Neural progenitor cell (in vitro differentiated cells): ENCODE data around the gene MRM2. TPM values are rescaled to one million over a fixed set of nuclear protein-coding genes. Genes with fewer than 3 reads are reported as not detected.
A peak's percentile ranks its signal among the peaks of the same experiment; 100 is the strongest.

Source experiments
- DNase-seq: peaks from one replicate; pipeline ENCODE4 v3.0.0-alpha.2; 2016; ENCODE audit warnings: low spot score
- H2AFZ ChIP-seq: fragments of 200-600 bp; sonication (generic); replicated peaks from 2 replicates; pipeline ENCODE4 v1.6.1; 2016; ENCODE audit warnings: antibody characterized with exemption
- H3F3A ChIP-seq: fragments of 200-600 bp; sonication (generic); 2 replicates; pipeline ENCODE4 v1.6.1; 2016; ENCODE audit warnings: antibody characterized with exemption, low read depth
- H3K27ac ChIP-seq: fragments of 200-600 bp; sonication (generic); 2 replicates; pipeline ENCODE4 v1.5.1; 2016; ENCODE audit warnings: mild to moderate bottlenecking
- H3K27me3 ChIP-seq: fragments of 200-600 bp; sonication (generic); 2 replicates; pipeline ENCODE4 v1.6.1; 2016; ENCODE audit warnings: mild to moderate bottlenecking, moderate library complexity
- H3K36me3 ChIP-seq: fragments of 200-600 bp; sonication (generic); 2 replicates; pipeline ENCODE4 v1.5.1; 2016
- H3K4me1 ChIP-seq: fragments of 200-600 bp; sonication (generic); 2 replicates; pipeline ENCODE4 v1.6.1; 2016; ENCODE audit warnings: mixed run types
- H3K4me2 ChIP-seq: fragments of 200-600 bp; sonication (generic); 2 replicates; pipeline ENCODE4 v1.6.1; 2016
- H3K4me3 ChIP-seq: fragments of 200-600 bp; sonication (generic); 2 replicates; pipeline ENCODE4 v1.5.1; 2016
- H3K79me2 ChIP-seq: fragments of 200-600 bp; sonication (generic); 2 replicates; pipeline ENCODE4 v1.6.1; 2016; ENCODE audit warnings: low read depth
- H3K9ac ChIP-seq: fragments of 200-600 bp; sonication (generic); 2 replicates; pipeline ENCODE4 v1.6.1; 2016
- H3K9me3 ChIP-seq: fragments of 200-600 bp; sonication (generic); 2 replicates; pipeline ENCODE4 v1.5.1; 2016; ENCODE audit warnings: low read depth
- H4K20me1 ChIP-seq: fragments of 200-600 bp; sonication (generic); 2 replicates; pipeline ENCODE4 v1.6.1; 2016; ENCODE audit warnings: low read depth
- H3K27ac Mint-ChIP-seq: 3 replicates; pipeline ENCODE4 v1.8.0; 2021; ENCODE audit warnings: mixed read lengths
- H3K27me3 Mint-ChIP-seq: 2 replicates; pipeline ENCODE4 v1.8.0; 2022; ENCODE audit warnings: low read depth, mild to moderate bottlenecking, inconsistent platforms, moderate library complexity, mixed read lengths; ENCODE audit not compliant: insufficient read depth
- H3K36me3 Mint-ChIP-seq: 3 replicates; pipeline ENCODE4 v1.8.0; 2021; ENCODE audit warnings: mixed read lengths
- H3K4me1 Mint-ChIP-seq: 3 replicates; pipeline ENCODE4 v1.8.0; 2021; ENCODE audit warnings: mixed read lengths
- H3K4me3 Mint-ChIP-seq: 3 replicates; pipeline ENCODE4 v1.8.0; 2021; ENCODE audit warnings: mild to moderate bottlenecking, moderate library complexity, mixed read lengths
- H3K9me3 Mint-ChIP-seq: 3 replicates; pipeline ENCODE4 v1.8.0; 2020; ENCODE audit warnings: mixed read lengths
- EZH2 ChIP-seq: fragments of 200-600 bp; sonication (generic); IDR thresholded peaks from 2 replicates; pipeline ENCODE4 v1.6.1; 2017; ENCODE audit warnings: antibody characterized with exemption, mild to moderate bottlenecking, moderate library complexity
- EZH2phosphoT487 ChIP-seq: fragments of 200-600 bp; sonication (generic); IDR thresholded peaks from 2 replicates; pipeline ENCODE4 v1.6.1; 2017; ENCODE audit warnings: antibody characterized with exemption
- total RNA-seq: library from RNA; depleted of rRNA; stranded (reverse); fragments of >200 nt; gene quantifications from 2 replicates; pipeline ENCODE4 v1.2.3, GENCODE V29; 2015; ENCODE audit warnings: low replicate concordance
- TF ChIP-seq, protein P1 (sequence below): fragments of 200-600 bp; sonication (generic); IDR thresholded peaks from 2 replicates; pipeline ENCODE4 v1.5.1; 2017; ENCODE audit warnings: antibody characterized with exemption, mild to moderate bottlenecking

Gene MRM2
- total RNA-seq, 1 donor from 2014 or later: 34.3 TPM

DNA sequence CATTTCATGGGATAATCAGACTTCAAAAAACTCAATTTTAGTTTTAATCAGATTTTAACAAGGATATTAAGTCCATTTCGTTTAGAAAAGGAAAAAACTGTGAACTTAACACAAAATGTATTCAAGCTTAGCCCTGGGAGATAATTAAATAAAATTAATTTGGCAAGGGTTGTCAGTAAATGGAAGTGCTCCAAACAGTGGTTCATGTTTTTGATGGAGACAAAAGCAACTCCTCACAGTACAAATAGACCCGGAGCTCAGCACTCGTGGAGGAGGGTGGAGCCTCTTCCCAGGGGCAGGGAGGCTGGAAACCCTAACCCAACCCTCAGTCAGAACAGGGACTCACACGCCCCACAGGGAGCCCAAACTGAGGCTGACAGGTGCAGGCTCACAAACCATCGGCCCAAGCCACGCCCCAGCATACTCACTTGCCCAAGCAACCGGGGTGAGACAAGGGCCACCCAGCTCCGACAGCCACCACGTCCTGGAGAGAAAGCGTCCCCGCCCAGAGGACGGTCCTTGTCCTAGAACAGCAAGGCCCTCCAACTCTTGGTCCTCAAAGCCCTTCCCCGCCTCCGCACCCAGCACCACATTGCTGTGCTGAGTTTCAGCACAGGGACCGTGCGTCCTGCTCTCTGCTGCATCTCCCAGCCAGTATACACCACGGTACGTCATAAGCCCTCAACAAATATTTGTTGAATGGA lies 49.0 kb downstream of the MRM2 start:
- no peak overlapping the region for H2AFZ ChIP-seq
- H3F3A ChIP-seq: no peaks in the 10 kb centered on the region
- Mint-ChIP-seq H3K9me3 (peaks cover 22% of the 10 kb centered on the region), H3K36me3 (peaks cover 54% of the 10 kb centered on the region), H3K4me3 (no peak overlapping the region), H3K27me3 (no peaks in the 10 kb centered on the region), H3K4me1 (peaks cover 3% of the 10 kb centered on the region), H3K27ac (no peak overlapping the region)
- H3K4me2 ChIP-seq: no peak overlapping the region
- H3K4me1 ChIP-seq: peaks cover 10% of the 10 kb centered on the region
- H3K9me3 ChIP-seq: no peaks in the 10 kb centered on the region
- DNase-seq: peak; percentile 22
- TF ChIP-seq, protein P1, sequence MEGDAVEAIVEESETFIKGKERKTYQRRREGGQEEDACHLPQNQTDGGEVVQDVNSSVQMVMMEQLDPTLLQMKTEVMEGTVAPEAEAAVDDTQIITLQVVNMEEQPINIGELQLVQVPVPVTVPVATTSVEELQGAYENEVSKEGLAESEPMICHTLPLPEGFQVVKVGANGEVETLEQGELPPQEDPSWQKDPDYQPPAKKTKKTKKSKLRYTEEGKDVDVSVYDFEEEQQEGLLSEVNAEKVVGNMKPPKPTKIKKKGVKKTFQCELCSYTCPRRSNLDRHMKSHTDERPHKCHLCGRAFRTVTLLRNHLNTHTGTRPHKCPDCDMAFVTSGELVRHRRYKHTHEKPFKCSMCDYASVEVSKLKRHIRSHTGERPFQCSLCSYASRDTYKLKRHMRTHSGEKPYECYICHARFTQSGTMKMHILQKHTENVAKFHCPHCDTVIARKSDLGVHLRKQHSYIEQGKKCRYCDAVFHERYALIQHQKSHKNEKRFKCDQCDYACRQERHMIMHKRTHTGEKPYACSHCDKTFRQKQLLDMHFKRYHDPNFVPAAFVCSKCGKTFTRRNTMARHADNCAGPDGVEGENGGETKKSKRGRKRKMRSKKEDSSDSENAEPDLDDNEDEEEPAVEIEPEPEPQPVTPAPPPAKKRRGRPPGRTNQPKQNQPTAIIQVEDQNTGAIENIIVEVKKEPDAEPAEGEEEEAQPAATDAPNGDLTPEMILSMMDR: no peak
- TF ChIP-seq EZH2phosphoT487 (no peak), EZH2 (no peak)
- peaks cover 24% of the 10 kb centered on the region for H3K79me2 ChIP-seq
- H3K27ac ChIP-seq: no peak overlapping the region
- no peak overlapping the region for H3K9ac ChIP-seq
- no peak overlapping the region for H3K4me3 ChIP-seq
- H4K20me1 ChIP-seq: no peaks in the 10 kb centered on the region
- no peaks in the 10 kb centered on the region for H3K27me3 ChIP-seq
- H3K36me3 ChIP-seq: no peaks in the 10 kb centered on the region

DNA sequence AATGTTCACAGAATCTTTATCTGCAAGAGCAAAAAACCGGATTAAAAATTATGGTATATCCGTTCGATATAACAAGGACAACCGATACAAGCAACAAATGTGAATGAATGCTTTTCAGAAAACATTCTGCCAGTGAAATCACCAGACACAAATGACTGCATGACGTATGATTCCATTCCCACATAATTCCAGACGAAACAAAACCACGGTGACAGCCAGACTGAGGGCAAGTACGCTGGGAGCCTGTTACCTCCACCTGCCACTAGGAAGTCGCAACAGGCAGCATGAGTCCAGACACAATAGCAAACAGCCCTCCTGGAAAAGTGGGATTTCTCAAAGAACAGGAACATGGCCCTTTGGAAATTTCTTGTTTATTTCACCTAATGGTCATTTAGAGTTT lies 51.0 kb downstream of the MRM2 start:
- DNase-seq: no peak
- Histone ChIP-seq H3K4me2 (no peak overlapping the region), H3K4me3 (no peak overlapping the region), H3K36me3 (no peaks in the 10 kb centered on the region), H3K27me3 (no peaks in the 10 kb centered on the region), H3K4me1 (peaks cover 10% of the 10 kb centered on the region), H2AFZ (no peak overlapping the region), H3K9ac (no peak overlapping the region), H3K9me3 (no peaks in the 10 kb centered on the region), H3K27ac (no peak overlapping the region), H3F3A (no peaks in the 10 kb centered on the region), H4K20me1 (no peaks in the 10 kb centered on the region), H3K79me2 (peaks cover 33% of the 10 kb centered on the region)
- peaks cover 44% of the 10 kb centered on the region for H3K36me3 Mint-ChIP-seq
- H3K27ac Mint-ChIP-seq: no peak overlapping the region
- H3K4me3 Mint-ChIP-seq: no peak overlapping the region
- TF ChIP-seq EZH2 (no peak), EZH2phosphoT487 (no peak)
- TF ChIP-seq, protein P1: no peak
- peaks cover 20% of the 10 kb centered on the region for H3K9me3 Mint-ChIP-seq
- no peaks in the 10 kb centered on the region for H3K27me3 Mint-ChIP-seq
- peaks cover 3% of the 10 kb centered on the region for H3K4me1 Mint-ChIP-seq

DNA sequence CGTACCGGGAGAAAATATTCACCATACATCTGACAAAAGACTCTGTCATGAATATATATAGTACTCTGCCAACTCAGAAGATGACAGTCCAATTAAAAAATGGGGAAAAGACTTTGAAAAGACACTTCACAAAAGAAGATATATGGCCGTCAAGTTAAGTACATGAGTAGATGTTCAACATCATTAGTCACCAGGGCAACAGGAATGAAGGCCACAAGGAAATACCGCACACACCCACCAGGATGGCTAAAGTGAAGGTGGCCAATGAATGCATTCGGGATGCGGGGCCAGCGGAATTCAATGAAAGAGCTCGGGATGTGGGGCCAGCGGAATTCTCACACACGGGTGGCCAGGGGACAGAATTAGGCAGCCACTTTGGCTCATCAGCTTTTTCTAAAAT lies 51.5 kb downstream of the MRM2 start:
- no peak overlapping the region for H3K4me3 Mint-ChIP-seq
- H2AFZ ChIP-seq: no peak overlapping the region
- H3K36me3 ChIP-seq: no peaks in the 10 kb centered on the region
- H3K27me3 ChIP-seq: no peaks in the 10 kb centered on the region
- H3K4me1 ChIP-seq: peaks cover 10% of the 10 kb centered on the region
- peaks cover 33% of the 10 kb centered on the region for H3K79me2 ChIP-seq
- no peak overlapping the region for H3K9ac ChIP-seq
- no peaks in the 10 kb centered on the region for H3K9me3 ChIP-seq
- no peak for TF ChIP-seq EZH2phosphoT487
- TF ChIP-seq, protein P1: no peak
- TF ChIP-seq EZH2: no peak
- peaks cover 40% of the 10 kb centered on the region for H3K36me3 Mint-ChIP-seq
- no peak overlapping the region for H3K4me3 ChIP-seq
- H3K4me2 ChIP-seq: no peak overlapping the region
- H4K20me1 ChIP-seq: no peaks in the 10 kb centered on the region
- no peaks in the 10 kb centered on the region for H3K27me3 Mint-ChIP-seq
- no peak overlapping the region for H3K27ac Mint-ChIP-seq
- H3F3A ChIP-seq: no peaks in the 10 kb centered on the region
- H3K9me3 Mint-ChIP-seq: peaks cover 19% of the 10 kb centered on the region
- peaks cover 3% of the 10 kb centered on the region for H3K4me1 Mint-ChIP-seq
- no peak for DNase-seq
- H3K27ac ChIP-seq: no peak overlapping the region
